ENCODE results near the gene MB21D2. TPM values are rescaled to one million over a fixed set of nuclear protein-coding genes. Genes with fewer than 3 reads are reported as not detected.

The MB21D2 gene
- total RNA-seq, 4 donors from 2014 or later: 1.5 to 3.8 (median 2.7) TPM

- no peaks in the 10 kb centered on the region for H3K36me3 ChIP-seq
- no peak overlapping the region for H3K4me3 ChIP-seq
- TF ChIP-seq POLR2A (IDR thresholded peaks at IDR 0.05): no peak
- TF ChIP-seq, protein P1, sequence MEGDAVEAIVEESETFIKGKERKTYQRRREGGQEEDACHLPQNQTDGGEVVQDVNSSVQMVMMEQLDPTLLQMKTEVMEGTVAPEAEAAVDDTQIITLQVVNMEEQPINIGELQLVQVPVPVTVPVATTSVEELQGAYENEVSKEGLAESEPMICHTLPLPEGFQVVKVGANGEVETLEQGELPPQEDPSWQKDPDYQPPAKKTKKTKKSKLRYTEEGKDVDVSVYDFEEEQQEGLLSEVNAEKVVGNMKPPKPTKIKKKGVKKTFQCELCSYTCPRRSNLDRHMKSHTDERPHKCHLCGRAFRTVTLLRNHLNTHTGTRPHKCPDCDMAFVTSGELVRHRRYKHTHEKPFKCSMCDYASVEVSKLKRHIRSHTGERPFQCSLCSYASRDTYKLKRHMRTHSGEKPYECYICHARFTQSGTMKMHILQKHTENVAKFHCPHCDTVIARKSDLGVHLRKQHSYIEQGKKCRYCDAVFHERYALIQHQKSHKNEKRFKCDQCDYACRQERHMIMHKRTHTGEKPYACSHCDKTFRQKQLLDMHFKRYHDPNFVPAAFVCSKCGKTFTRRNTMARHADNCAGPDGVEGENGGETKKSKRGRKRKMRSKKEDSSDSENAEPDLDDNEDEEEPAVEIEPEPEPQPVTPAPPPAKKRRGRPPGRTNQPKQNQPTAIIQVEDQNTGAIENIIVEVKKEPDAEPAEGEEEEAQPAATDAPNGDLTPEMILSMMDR (IDR thresholded peaks at IDR 0.05 in 4 of 5, conservative IDR thresholded peaks at IDR 0.05 in 1 of 5): no peak
- in situ Hi-C loops (cut with MboI; ENCODE audit: low sequenced_read_pairs in 4 of 4) (no loop called here), intact Hi-C loops (cut with DNase I; ENCODE audit: low total_unique reads) (no loop called here)
- no peak overlapping the region for H3K27ac ChIP-seq
- no peak for ATAC-seq
- no peaks in the 10 kb centered on the region for H3K27me3 ChIP-seq
- peaks cover 9 to 11% of the 10 kb centered on the region in 2 donors for H3K4me1 ChIP-seq
- DNase-seq: no peak
- no peaks in the 10 kb centered on the region for H3K9me3 ChIP-seq
Measured at GRCh38 chr3:192887047-192887446, 30.6 kb downstream of the MB21D2 start.

DNA sequence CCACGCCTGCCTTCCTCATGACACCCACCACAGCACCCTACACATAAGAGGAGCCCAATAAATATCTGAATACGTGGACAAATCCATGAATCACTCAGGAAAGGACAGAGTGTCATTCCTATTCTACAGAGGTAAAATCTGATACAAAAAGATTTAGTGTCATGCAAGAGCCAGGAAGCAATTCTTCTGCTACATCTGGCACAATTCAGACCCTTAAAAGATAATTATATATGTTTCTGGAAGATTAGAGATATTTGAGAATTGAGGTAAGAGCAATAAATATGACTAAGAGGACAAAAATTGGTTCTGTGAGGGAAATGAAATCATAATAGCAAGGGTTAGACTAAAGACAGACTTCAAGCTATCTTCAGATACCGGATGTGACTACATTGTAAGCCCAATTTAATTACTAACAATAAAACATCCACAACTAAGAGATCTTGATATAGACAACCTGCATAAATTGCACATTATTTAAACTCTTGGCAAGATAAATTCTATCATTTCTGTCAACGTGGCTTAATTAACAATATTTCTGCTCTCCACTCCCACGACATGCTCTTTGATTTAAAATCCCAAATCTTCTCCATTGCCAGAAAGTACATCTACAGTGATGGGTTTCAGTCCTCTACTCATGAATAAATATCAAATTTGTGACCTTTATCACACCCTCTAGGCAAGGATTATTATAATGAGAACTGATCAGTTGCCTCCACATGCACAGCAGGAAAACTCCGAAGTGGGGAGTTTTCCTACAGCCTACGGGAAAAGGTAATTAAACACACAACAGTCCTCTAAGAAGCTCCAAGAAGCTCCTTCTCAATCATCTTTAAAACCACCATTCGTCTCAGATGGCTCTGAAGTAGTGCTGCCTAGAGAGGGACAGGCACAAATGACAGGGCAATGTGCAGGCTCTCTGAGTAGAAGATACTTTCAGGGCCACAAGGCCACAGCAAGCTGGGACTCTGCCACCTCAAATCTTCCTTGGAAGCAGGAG, 32.6 kb downstream of the MB21D2 start:
- Histone ChIP-seq H3K4me3 (no peak overlapping the region), H3K27me3 (no peaks in the 10 kb centered on the region), H3K4me1 (peaks cover 9 to 11% of the 10 kb centered on the region in 2 donors), H3K27ac (no peak overlapping the region), H3K36me3 (no peaks in the 10 kb centered on the region), H3K9me3 (no peaks in the 10 kb centered on the region)
- no peak for TF ChIP-seq POLR2A (IDR thresholded peaks at IDR 0.05)
- TF ChIP-seq, protein P1 (IDR thresholded peaks at IDR 0.05 in 4 of 5, conservative IDR thresholded peaks at IDR 0.05 in 1 of 5): no peak
- in situ Hi-C loops (cut with MboI; ENCODE audit: low sequenced_read_pairs in 4 of 4) (no loop called here), intact Hi-C loops (cut with DNase I; ENCODE audit: low total_unique reads) (no loop called here)
- no peak for ATAC-seq
- no peak for DNase-seq

DNA sequence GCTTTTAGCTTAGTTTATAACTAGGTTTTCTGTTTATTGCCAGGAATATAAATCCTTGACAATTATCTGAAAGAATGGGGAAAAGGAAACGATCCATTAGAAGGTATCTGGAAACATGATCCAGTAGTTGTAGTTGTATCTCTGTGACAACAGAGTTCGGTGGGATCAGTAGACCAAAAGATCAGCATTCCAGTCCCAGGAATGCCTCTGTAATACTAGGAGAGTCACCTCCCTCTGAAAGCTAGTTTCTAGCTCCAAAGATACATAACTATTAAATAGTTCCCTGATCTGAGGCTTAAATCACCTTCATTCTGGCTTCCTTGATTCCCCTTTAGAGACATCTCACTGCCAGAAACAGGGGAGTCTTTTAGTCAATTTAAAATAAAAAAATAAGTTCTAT, 34.1 kb downstream of the MB21D2 start:
- in situ Hi-C loops (cut with MboI; ENCODE audit: low sequenced_read_pairs in 4 of 4): no loop called here
- H3K27ac ChIP-seq: no peak overlapping the region

GRCh38 chr3:192881159-192881786, 36.4 kb downstream of the MB21D2 start:
- in situ Hi-C loops (cut with MboI; ENCODE audit: low sequenced_read_pairs in 4 of 4): no loop called here
- Histone ChIP-seq H3K36me3 (no peaks in the 10 kb centered on the region), H3K4me3 (no peak overlapping the region), H3K27me3 (no peaks in the 10 kb centered on the region), H3K27ac (no peak overlapping the region), H3K4me1 (peaks cover 0 to 4% of the 10 kb centered on the region in 2 donors), H3K9me3 (no peaks in the 10 kb centered on the region)
- no peak for TF ChIP-seq POLR2A (IDR thresholded peaks at IDR 0.05)
- intact Hi-C loops (cut with DNase I; ENCODE audit: low total_unique reads): no loop called here
- ATAC-seq (no peak), DNase-seq (no peak)

More for the DNA sequence above, 34.1 kb downstream of the MB21D2 start:
- intact Hi-C loops (cut with DNase I; ENCODE audit: low total_unique reads): no loop called here
- no peak for TF ChIP-seq POLR2A (IDR thresholded peaks at IDR 0.05)
- TF ChIP-seq, protein P1 (IDR thresholded peaks at IDR 0.05 in 4 of 5, conservative IDR thresholded peaks at IDR 0.05 in 1 of 5): no peak
- ATAC-seq (no peak), DNase-seq (no peak)
- Histone ChIP-seq H3K27me3 (no peaks in the 10 kb centered on the region), H3K36me3 (no peaks in the 10 kb centered on the region), H3K4me1 (peaks cover 0 to 4% of the 10 kb centered on the region in 2 donors), H3K9me3 (no peaks in the 10 kb centered on the region), H3K4me3 (no peak overlapping the region)

- Histone ChIP-seq H3K4me3 (no peak overlapping the region), H3K27ac (no peak overlapping the region), H3K36me3 (no peaks in the 10 kb centered on the region), H3K4me1 (peaks cover 0 to 8% of the 10 kb centered on the region in 2 donors), H3K27me3 (no peaks in the 10 kb centered on the region), H3K9me3 (no peaks in the 10 kb centered on the region)
- ATAC-seq: no peak
- TF ChIP-seq, protein P1 (IDR thresholded peaks at IDR 0.05 in 4 of 5, conservative IDR thresholded peaks at IDR 0.05 in 1 of 5): no peak
- no peak for TF ChIP-seq POLR2A (IDR thresholded peaks at IDR 0.05)
- intact Hi-C loops (cut with DNase I; ENCODE audit: low total_unique reads) (no loop called here), in situ Hi-C loops (cut with MboI; ENCODE audit: low sequenced_read_pairs in 4 of 4) (no loop called here)
- no peak for DNase-seq
Measured at GRCh38 chr3:192880313-192880712, 37.3 kb downstream of the MB21D2 start.

Data from gastrocnemius medialis (tissue), 4 donors.